ENCODE results near the gene CALR.

- TF ChIP-seq CTCF (IDR thresholded peaks at IDR 0.05) (peak; percentile 85), FOXJ3 (CRISPR knock-in tag; IDR thresholded peaks at IDR 0.05; ENCODE audit: borderline replicate concordance) (no peak), NR3C1 (CRISPR knock-in tag; conservative IDR thresholded peaks at IDR 0.05; ENCODE audit: low read depth) (no peak), ZNF121 (CRISPR knock-in tag; IDR thresholded peaks at IDR 0.05) (0 out of 2 replicates have a peak, but pooled peaks have one; percentile 10), MAX (CRISPR knock-in tag; IDR thresholded peaks at IDR 0.05) (peak; percentile 31; the same call in 1 of the 2 replicates)
Observed at GRCh38 chr19:12965017-12965811, 26.8 kb downstream of the CALR start.
